ENCODE measurements around the gene CYYR1. TPM values are rescaled to one million over a fixed set of nuclear protein-coding genes. Genes with fewer than 3 reads are reported as not detected.

The CYYR1 gene
- total RNA-seq, 4 donors from 2014 or later = 7.6 to 36.0 (median 22.9) TPM

- no peak for TF ChIP-seq CTCF (IDR thresholded peaks at IDR 0.05; ENCODE audit: low read depth)
Measured at GRCh38 chr21:26473471-26473870, 99.6 kb downstream of the CYYR1 start.

DNA sequence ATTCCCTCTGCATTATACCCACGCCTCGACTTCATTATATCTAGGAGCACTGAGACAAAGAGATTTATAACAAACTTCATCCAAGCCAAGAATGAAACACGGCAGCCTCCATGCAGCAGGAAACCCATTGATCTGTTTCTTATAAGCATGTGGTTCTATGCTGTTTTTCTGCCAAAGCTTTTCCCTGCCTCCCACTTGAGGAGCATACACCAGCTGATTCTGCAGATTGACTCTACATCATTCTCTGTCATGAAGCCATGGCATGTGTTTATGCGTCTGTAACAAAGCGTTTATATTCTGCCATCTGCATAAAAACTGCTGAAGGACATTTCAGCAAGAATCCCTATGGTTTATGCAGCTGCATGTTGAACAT is 102.0 kb downstream of the CYYR1 start:
- TF ChIP-seq CTCF (IDR thresholded peaks at IDR 0.05; ENCODE audit: low read depth) = no peak

GRCh38 chr21:26470351-26471098 is 102.6 kb downstream of the CYYR1 start:
- TF ChIP-seq CTCF (IDR thresholded peaks at IDR 0.05; ENCODE audit: low read depth) = no peak

GRCh38 chr21:26469789-26470188 is 103.3 kb downstream of the CYYR1 start:
- TF ChIP-seq CTCF (IDR thresholded peaks at IDR 0.05; ENCODE audit: low read depth) = no peak

GRCh38 chr21:26465916-26466315 is 107.2 kb downstream of the CYYR1 start:
- no peak for TF ChIP-seq CTCF (IDR thresholded peaks at IDR 0.05; ENCODE audit: low read depth)

- no peak for TF ChIP-seq CTCF (IDR thresholded peaks at IDR 0.05; ENCODE audit: low read depth)
Measured at GRCh38 chr21:26461500-26461899, 111.6 kb downstream of the CYYR1 start.

DNA sequence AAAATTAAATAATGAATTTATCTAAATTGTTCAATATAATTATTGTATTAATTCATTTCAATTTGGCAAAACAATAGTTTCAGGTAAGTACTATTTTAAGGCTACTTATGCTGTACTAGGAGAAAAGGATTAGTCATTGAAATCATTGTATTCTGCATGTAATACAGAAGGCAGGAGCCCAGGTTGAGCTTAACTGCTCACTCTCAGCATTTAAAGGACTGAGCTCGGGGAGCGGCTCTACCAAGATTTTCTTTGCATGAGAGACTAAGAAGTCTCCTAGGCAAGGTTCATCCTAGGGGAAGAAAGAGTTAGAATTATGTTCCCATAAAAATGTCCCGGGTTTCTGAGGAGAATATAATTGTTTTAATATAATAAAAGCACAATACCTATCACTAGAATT is 112.5 kb downstream of the CYYR1 start:
- TF ChIP-seq CTCF (IDR thresholded peaks at IDR 0.05; ENCODE audit: low read depth) = no peak

Measured in subcutaneous adipose tissue (tissue), 4 donors.